Measurements from ENCODE around the gene ZC3H4. TPM values are rescaled to one million over a fixed set of nuclear protein-coding genes. Genes with fewer than 3 reads are reported as not detected.

Gene ZC3H4
- total and polyA plus RNA-seq, 10 of the 15 experiments (the other 5 are each of a cell fraction or from before 2014, with no cell fraction given), result 5.1 to 86.3 (median 15.5) TPM

GRCh38 chr19:47156861-47157430 lies 43.4 kb upstream of the ZC3H4 start (continued):
- TF ChIP-seq ZBTB11 (CRISPR knock-in tag; IDR thresholded peaks at IDR 0.05) (no peak), HCFC1 (IDR thresholded peaks at IDR 0.05; ENCODE audit: low read length) (no peak), KLF5 (IDR thresholded peaks at IDR 0.05; ENCODE audit: partially characterized antibody) (no peak), GABPA (IDR thresholded peaks at IDR 0.05; ENCODE audit: low read depth) (no peak), PBX3 (IDR thresholded peaks at IDR 0.05; ENCODE audit: insufficient replicate concordance, low read depth, low read length) (no peak), RB1 (IDR thresholded peaks at IDR 0.05; ENCODE audit: borderline replicate concordance) (no peak), IKZF2 (IDR thresholded peaks at IDR 0.05) (peak; percentile 49 to 59; a peak in 3 of 4 replicates), SPI1 (IDR thresholded peaks at IDR 0.05; ENCODE audit: borderline replicate concordance, insufficient read depth, low read depth, low read length) (peak; percentile 34; the same call in 1 of the 2 replicates), HSF1 (IDR thresholded peaks at IDR 0.05; ENCODE audit: low read depth, low read length) (no peak), GATAD2B (conservative IDR thresholded peaks at IDR 0.05; ENCODE audit: low read depth) (no peak), MLLT1 (IDR thresholded peaks at IDR 0.05) (peak; percentile 75), TCF7 (IDR thresholded peaks at IDR 0.05; ENCODE audit: borderline replicate concordance) (no peak), MEF2B (IDR thresholded peaks at IDR 0.05; ENCODE audit: partially characterized antibody, poor library complexity, severe bottlenecking) (no peak), CREB1 (IDR thresholded peaks at IDR 0.05; ENCODE audit: low read depth) (no peak), NFIC (IDR thresholded peaks at IDR 0.05; ENCODE audit: low read depth, low read length) (peak; percentile 35; the same call in 1 of the 2 replicates), CBX3 (IDR thresholded peaks at IDR 0.05; ENCODE audit: borderline replicate concordance, low read depth) (no peak), NBN (IDR thresholded peaks at IDR 0.05) (0 out of 2 replicates have a peak, but pooled peaks have one; percentile 18), NKRF (conservative IDR thresholded peaks at IDR 0.05) (no peak), RELA (IDR thresholded peaks at IDR 0.05; ENCODE audit: borderline replicate concordance, partially characterized antibody) (no peak), PAX8 (IDR thresholded peaks at IDR 0.05) (no peak), MTA3 (IDR thresholded peaks at IDR 0.05; ENCODE audit: borderline replicate concordance, low read length) (no peak), TAF1 (IDR thresholded peaks at IDR 0.05; ENCODE audit: borderline replicate concordance, low read depth, low read length) (no peak)

Data from GM12878 (cell line).